ENCODE data around the gene HOXC10.

- TF ChIP-seq EZH2phosphoT487 (IDR thresholded peaks at IDR 0.05; ENCODE audit: borderline replicate concordance), result no peak
- no peak for TF ChIP-seq POLR2A (IDR thresholded peaks at IDR 0.05; ENCODE audit: borderline replicate concordance, extremely low read depth, insufficient read depth, insufficient read length)
Measured at GRCh38 chr12:53967421-53967925, 17.5 kb upstream of the HOXC10 start.
